RPMI7951 (cell line): Measurements from ENCODE around the gene B3GALT2. TPM values are rescaled to one million over a fixed set of nuclear protein-coding genes. Genes with fewer than 3 reads are reported as not detected.

Experiments
- DNase-seq: peaks from one replicate; pipeline ENCODE4 v3.0.0-alpha.2; 2012; ENCODE audit warnings: low read depth
- total RNA-seq: library from RNA; depleted of rRNA; stranded (reverse); fragments of >200 nt; shearing (Covaris generic); gene quantifications from 2 replicates; pipeline ENCODE4 v1.2.3, GENCODE V29; 2014; rRNA removed

The B3GALT2 gene
- total RNA-seq, 1 experiment from 2014 or later, result 0.96 TPM

DNA sequence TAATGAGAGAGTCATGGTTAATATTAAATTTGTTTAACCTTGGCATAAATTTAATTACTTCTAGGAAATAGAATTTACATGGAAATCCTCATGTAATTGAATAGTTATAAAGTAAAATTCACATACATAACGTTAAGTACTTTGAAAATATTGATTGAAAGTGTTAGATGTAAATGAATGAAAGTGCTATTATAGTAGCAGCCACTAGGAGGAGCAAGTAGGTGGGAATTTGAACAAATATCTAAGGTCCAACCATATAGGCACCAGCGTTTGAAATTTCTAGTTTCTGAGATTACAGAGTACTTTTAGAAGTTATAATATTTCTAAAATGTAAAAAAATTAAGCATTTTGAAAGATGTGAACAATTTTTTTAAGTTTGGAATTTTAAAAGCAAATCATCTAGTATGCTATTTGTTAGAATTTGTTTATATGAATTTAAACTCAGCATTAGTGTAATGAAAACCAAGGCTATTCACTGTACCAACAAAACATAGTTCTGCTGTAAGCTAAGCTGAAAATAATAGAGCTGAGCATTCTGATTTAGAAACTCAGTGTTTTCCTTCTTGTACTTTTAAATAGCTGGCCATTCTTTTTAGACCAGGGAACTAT is 3.3 kb downstream of the B3GALT2 start:
- peak; percentile 44 for DNase-seq

DNA sequence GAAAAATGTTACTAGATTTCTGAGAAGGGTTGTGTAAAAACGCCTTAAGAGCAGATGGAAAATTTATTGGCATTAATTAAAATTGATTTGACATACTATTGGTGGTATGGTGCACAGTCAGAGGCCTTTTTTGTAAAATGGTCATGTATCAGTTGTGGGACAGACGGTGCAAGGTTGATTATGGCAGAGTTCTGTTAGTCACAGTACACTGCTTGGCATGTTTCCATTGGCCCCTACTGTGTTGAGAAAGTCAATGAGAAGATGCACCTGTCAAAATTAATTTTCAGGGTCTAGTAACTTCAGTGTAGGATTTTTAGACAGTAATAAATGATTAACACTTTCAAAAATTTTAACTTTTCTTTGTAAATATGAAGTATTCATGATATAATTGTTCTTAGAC is 4.4 kb downstream of the B3GALT2 start:
- peak; percentile 11 for DNase-seq

DNA sequence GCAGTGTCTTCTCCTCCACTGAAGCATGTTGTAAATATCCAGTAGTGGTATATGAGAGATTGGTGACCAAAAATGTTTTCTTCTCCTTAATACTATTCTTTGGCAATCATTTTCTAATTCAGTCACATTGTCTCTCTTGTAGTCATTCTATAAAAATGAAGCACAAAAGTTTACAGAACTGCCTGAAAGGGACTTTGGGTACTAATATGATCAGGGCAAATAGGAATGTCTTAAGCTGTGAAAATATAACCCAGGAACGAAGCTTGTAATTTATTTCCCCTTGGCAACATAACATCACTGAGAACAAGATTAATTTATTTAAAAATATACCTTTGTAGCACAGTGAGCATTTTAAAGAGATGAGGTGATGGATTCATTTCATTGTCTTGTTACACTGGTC is 4.9 kb downstream of the B3GALT2 start:
- DNase-seq, result no peak

DNA sequence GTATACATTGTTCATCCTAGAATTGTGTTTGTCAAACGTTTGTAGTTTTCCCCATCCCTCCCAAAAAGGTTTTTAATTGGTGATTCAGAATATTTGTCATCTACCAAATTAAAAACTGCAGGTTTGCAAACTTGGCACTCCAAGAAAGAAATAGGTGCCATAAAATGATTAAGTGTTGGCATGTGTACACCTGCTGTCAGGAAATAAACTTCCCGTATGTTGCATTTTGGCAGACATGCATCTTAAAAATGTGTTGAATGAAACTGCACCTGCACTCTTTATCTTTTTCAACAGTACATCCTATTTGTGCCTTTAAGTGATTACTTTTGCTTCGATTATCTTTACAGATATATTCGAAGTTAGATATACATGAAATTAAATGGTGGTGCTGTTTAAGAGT is 7.3 kb downstream of the B3GALT2 start:
- no peak for DNase-seq

DNA sequence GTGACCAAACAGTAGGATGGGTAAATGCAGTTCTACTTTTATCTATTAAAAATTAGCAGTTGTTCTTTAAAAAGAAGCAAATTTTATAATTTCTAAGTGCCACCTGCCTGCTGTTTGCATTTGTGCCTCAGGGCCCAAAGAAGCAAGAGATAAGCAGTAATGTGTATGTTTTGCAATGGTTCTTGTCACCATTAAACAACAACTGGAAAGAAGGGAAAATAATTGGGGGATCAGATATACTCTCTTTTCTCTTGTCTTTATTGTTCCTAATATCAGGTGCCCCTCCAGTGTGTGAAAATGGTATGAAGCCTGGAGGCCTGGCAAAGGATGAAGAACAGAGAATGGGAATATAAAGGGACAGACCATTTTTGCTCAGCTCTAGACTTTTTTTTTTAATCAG is 9.6 kb downstream of the B3GALT2 start:
- DNase-seq, result no peak

DNA sequence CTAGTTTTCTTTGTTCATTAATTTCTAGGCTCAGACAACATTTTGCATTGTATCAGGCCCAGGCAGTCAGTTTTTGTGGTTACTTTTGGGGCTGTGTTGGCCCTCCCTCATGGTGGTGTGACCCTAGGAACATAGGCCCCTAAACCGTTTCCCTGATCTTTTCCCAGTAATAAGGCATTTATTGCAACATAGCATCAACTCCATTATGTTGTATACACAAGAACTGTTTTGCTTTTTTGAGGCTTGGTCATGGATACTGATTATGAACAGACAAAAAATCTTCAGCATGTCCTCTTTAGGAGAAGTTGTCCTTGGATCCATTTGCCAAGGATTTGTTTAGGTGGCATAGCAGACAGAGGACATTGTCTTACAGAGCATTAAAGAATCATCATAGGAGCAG is 10.3 kb downstream of the B3GALT2 start:
- no peak for DNase-seq

DNA sequence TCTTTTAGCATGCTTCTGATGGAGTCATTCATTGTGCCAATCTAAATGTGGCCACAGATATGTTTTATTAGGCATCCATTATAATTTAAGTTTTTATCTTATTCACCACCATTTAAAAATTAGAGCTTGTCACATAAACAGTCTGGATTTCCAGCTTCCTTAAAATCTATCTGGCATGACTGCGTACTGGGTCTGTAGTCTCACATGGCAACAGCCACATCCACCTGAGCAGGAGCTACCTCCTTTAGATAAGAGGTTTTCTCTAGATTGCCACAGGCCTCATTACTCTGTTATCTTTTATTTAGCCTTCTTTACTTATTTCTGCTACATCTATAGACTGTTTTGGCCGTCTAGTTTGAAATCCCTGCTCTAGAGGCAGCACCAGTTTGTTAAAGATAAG is 29.1 kb downstream of the B3GALT2 start:
- DNase-seq, result no peak

DNA sequence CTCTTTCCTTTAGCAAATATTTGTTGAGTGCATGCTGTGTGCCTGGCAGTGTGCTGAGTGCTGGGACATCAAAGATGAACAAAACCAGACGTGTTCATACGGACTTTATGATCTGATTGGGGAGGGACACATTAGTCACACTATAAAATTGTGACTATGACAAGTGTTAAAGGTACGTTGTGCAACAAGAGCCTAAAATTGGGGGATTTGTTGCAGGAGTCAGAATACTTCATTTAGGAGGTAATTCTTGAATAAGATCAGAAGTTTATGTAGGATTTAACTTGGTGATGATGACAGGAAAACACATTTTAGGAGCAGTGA is 29.6 kb downstream of the B3GALT2 start:
- DNase-seq, result no peak

DNA sequence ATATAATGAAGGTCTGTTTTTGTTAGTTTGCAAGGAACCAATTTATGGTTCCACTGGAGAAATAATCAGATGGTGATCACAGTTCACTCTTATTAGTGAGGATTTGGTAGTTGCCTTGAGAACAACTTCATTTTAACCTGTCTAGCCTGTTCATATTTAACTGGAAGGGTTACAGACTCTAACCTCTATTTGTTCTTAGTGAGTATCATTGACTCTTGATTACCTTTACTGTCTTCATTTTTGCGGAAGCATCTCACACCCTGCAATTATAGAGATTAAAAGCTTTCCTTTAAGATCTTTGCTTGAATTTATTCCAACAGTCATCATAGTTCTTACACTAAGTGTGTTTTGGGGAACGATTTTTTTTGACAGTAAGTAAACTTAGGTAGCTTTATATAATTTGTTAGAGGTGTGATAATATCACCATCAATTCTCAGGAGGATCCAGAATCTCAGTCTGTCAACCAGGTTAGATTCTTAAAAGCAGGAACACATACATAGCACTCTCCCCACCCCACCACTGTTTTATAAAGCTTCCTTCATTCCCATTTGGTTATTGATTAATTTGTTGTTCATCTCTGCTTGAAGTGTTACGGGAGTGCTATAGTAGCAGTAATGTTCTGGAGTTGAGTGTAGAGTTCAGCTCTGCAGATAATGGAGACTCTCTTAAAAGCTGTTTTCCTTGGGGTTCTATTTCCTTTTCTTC is 30.1 kb downstream of the B3GALT2 start:
- DNase-seq, result no peak

DNA sequence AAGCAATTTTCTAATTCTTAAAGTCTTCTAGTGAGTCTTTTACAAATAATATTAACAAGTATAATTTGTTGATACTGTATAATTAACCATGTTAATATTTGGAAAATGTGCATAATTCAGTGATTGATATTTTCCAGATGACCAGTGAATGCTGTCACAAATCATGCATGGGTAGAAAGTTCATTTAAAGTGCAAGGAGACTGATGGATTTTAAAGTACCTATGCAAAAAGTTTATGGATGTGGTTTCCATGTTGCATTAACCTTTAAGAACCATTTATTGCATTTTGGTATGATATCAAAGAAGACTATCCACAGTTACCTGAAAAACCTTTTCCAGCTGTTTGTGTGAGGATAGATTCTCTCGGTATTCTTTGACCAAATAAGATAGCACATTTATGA is 41.4 kb downstream of the B3GALT2 start:
- no peak for DNase-seq

DNA sequence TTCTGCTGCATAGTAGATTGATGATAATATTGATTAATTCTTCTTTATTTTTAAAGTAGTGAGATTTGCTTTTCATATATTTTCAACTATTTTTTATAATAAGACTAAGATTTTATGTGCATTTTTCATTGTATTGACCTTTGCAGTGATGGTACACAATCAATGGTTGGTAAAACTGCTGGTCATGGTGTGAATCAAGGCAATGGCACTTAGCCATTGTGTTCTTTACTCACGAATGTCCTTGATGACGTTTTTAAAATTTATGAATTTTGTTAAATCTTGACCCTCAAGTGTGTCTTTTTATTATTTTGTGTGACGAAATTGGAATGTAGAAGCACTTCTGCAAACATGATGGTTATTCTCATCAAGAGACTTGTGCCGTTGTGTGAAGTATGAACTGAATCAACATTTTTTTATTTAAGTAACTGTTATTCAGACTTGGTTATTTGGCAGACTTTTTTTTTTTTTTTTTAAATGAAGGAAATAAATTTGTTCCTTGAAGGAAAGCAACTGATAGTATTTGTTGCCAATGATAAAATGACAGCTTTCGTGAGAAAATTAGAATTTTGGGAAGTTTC is 42.0 kb downstream of the B3GALT2 start:
- DNase-seq, result no peak

DNA sequence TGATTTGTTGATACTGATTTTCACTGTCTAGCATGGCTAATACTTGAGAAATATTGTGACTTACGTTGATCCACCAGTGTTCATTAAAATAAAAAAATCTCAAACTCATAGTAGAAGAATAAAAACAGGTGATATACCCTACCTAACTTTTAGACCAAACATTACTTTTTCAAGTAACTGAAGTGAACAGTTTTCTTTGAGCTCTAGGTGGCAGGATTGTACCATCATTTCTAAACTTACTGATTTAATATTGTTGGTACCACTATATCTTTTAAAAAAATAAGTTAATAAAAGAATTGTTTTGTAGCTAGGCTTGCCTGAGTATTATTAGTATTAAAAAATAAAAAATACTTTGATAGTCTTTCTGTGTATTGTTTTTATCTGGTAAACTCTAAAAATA is 43.1 kb downstream of the B3GALT2 start:
- no peak for DNase-seq

DNA sequence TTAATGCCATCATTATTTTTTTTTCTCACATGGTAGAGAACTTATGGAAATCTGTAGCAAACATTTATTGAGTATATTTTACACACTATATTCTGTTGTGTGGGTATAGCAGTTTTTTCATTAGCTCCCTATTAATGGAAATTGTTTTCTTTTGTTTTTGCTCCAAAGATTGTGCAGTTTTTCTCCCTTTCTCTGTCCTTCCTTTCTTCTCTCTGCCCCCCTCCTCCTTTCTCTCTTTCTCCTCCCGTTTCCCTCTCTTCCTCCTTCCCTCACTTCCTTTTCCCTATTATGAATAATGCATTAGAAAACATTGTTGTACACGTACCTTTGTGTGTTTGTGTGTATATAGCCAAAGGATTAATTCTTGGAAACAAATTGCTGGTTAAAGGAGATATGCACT is 44.0 kb downstream of the B3GALT2 start:
- no peak for DNase-seq

DNA sequence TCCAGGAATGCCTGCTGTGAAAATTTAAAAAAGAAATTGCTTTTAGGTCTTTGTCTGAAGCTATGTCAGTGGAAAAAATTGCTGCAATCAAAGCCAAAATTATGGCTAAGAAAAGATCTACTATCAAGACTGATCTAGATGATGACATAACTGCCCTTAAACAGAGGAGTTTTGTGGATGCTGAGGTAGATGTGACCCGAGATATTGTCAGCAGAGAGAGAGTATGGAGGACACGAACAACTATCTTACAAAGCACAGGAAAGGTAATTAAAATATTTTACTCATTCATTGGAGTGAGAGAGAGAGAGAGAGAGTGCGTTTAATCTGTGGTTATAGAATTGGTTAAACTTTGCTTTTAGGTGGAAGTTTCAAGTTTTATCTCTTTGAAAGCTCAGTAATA is 44.6 kb downstream of the B3GALT2 start:
- no peak for DNase-seq

DNA sequence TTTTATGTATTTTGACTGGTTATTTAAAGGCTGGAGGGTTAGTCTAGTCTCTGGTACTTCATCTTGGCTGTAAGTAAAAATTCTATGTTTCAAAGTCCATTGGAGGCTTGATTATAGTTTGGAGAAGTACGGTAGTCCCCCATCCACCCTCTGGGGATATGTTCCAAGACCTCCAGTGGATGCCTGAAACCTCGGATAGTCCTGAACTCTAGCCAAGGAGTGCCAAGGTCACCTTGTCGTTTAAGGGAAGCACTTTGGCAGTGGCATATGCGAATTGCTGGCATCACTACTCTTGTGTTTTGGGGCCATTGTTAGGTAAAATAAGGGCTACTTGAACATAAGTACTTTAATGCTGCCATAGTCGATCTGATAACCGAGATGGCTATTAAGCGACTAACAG is 46.2 kb downstream of the B3GALT2 start:
- no peak for DNase-seq

DNA sequence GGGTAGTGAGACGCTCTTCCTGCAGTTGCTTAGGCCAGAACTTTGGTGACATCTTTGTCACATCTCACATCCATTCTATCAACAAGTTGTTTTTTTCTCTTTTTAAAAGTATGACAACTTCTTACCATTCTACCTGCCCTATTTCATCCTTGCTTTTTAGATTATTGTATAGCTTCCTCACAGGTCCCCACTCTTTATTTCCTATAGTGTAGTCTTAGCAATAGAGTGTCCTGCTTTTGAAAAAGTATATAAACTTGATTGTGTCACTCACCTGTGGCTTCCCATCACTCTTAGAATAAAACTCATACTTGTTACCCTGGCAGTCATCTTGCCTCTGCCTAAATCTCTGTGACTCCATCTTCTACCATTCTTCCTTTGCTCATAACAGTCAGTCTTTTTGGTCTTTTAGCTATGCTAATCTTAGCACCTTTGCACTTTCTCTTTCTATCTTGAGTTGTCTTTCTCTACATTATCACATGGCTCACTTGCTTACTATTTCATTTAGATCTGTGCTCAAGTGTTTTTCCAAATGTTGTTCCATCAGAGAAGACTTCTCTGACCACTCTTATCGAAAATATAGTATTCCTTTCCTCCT is 55.0 kb downstream of the B3GALT2 start:
- no peak for DNase-seq

Other genes starting within 250 kb of the B3GALT2 start
- gene UCHL5, start 127.3 kb downstream of the B3GALT2 start, total RNA-seq, result 28.5 and 30.9 TPM in 2 replicates
- gene RO60, start 127.0 kb downstream of the B3GALT2 start, total RNA-seq, result 141 and 145 TPM in 2 replicates
- gene GLRX2, start 81.2 kb downstream of the B3GALT2 start, total RNA-seq, result 21.6 and 27.8 TPM in 2 replicates
- 15.0 and 18.9 TPM in 2 replicates for gene CDC73, start 64.6 kb downstream of the B3GALT2 start, total RNA-seq